Ectodermal cell (in vitro differentiated cells): ENCODE measurements around the gene KRT6B.
"Not testable (repeated sequence)": the region's sequence is repeated elsewhere in the genome, so short reads cannot be mapped to it uniquely, and the experiment has no call there.

Experiments used
- H3K27ac ChIP-seq: 2 replicates; pipeline ENCODE4 v1.7.0; 2013; ENCODE audit warnings: mild to moderate bottlenecking, low read depth, low read length; ENCODE audit not compliant: insufficient read depth, poor library complexity, severe bottlenecking
- H3K27me3 ChIP-seq: 2 replicates; pipeline ENCODE4 v1.7.0; 2013; ENCODE audit warnings: mild to moderate bottlenecking, low read length; ENCODE audit not compliant: insufficient read depth, control insufficient read depth, poor library complexity, severe bottlenecking
- H3K36me3 ChIP-seq: one replicate; pipeline ENCODE4 v1.7.0; 2013; ENCODE audit warnings: low read length; ENCODE audit not compliant: control insufficient read depth, insufficient read depth
- H3K4me1 ChIP-seq: one replicate; pipeline ENCODE4 v1.7.0; 2013; ENCODE audit warnings: low read length; ENCODE audit not compliant: control insufficient read depth, insufficient read depth
- H3K4me3 ChIP-seq: 2 replicates; pipeline ENCODE4 v1.7.0; 2013; ENCODE audit warnings: low read depth, low read length, control low read depth; ENCODE audit not compliant: insufficient read depth
- H3K9me3 ChIP-seq: 2 replicates; pipeline ENCODE4 v1.7.0; 2013; ENCODE audit warnings: mild to moderate bottlenecking, low read length, moderate library complexity; ENCODE audit not compliant: control insufficient read depth
- WGBS, 2 experiments: methylation state at CpG; one replicate each; pipeline ENCODE4 v1.1.7; 2013; ENCODE audit warnings: missing lambda C conversion rate in 2 of 2; 5-methylcytosine and 5-hydroxymethylcytosine counted together

The KRT6B gene

DNA sequence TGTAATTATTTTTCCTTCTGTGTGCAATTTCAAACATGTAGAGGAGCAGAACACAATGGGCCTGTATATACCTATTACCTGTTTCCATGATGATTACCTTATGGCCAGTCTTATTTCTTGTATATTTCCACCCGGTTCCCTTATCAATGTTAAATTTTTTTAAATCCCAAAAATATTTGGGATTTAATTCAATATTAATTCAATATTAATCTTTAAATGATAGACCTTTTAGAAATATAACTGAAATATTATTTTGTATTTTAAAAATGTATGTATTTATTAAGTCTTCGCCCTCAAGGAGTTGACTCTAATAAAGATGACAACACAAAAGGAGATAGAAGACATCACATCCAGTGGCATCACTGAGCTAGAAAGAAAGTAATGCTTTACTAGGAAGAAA, 22.3 kb upstream of the KRT6B start:
- no peaks in the 10 kb centered on the region for H3K4me1 ChIP-seq
- H3K27ac ChIP-seq = no peak overlapping the region
- WGBS, 2 experiments = 89 to 100% methylated on average over 1 to 2 of the region's 2 CpGs
- H3K27me3 ChIP-seq = no peaks in the 10 kb centered on the region
- H3K9me3 ChIP-seq = no peaks in the 10 kb centered on the region
- no peaks in the 10 kb centered on the region for H3K36me3 ChIP-seq
- no peak overlapping the region for H3K4me3 ChIP-seq

DNA sequence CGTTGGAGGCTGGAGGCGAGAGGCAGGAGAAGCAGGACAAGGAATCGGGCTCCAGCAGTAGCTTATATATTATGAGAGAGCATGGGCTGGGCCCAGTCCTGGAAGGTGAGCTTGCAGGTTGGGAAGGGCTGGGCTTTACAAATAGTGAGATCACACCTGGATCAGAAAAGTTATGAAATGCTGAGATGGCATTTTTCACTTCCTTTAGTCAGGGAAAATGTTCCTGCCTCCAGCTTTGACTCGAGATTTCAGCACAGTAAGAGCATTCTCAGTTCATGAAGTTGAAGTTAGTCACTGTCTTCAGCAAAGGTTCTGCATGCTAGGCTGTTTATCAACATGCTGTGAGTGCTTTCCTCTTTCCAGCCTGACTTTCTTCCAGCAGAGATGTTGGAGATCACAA, 21.8 kb upstream of the KRT6B start, which contains the start of gene KRT6C:
Gene KRT6C (minus strand): TSS at position 38 of the 400 bp plus-strand sequence. CDS start 68 bp downstream, outside the sequence.
- H3K4me3 ChIP-seq = no peak within 1 kb of the TSS

DNA sequence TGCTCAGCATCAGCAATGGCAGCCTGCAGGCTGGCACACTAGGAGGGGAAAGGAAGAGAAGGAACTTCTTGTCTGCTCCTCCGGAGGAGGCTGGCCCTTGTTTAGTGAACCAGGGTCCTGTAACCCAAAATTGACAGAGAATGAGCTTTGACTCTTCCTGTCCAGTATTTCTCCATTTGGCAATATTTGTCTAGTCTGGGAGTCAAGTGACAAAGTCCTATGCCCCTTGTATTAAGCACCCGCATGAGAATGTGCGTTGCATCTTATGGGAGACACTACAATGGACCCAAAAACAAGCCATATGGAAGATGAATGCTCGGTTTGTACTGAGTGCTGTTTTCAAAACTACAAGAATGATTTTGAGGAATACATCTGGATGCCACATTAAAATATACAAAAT, 17.9 kb upstream of the KRT6B start:
- Histone ChIP-seq H3K9me3 (no peaks in the 10 kb centered on the region), H3K4me3 (no peak overlapping the region), H3K27ac (no peak overlapping the region), H3K4me1 (no peaks in the 10 kb centered on the region), H3K36me3 (no peaks in the 10 kb centered on the region), H3K27me3 (no peaks in the 10 kb centered on the region)
- 77 to 80% methylated on average over 4 of the region's 4 CpGs for WGBS, 2 experiments

More for the DNA sequence above, 21.8 kb upstream of the KRT6B start, which contains the start of gene KRT6C:
- H3K27me3 ChIP-seq = no peaks in the 10 kb centered on the region
- no peak within 1 kb of the TSS for H3K27ac ChIP-seq
- H3K9me3 ChIP-seq = no peaks in the 10 kb centered on the region
- no peaks in the 10 kb centered on the region for H3K4me1 ChIP-seq
- 96 to 99% methylated on average over 4 of the region's 4 CpGs for WGBS, 2 experiments
- H3K36me3 ChIP-seq = no peaks in the 10 kb centered on the region

DNA sequence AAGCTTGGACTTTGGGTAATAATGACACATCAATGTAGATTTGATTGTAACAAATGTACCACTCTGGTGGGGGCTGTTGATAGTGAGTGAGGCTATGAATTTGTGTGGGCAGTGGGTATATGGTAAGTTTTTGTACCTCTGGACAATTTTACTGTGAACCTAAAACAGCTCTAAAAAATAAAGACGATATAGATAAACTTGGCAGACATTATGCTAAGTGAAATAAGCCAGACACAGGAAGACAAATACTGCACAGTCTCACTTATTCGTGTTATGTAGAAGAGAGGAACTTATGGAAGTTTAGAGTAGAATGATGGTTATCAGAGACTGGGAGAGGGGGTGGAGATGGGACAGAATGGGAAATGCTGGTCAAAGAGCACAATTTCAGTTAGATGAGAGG, 13.0 kb upstream of the KRT6B start:
- Histone ChIP-seq H3K36me3 (no peaks in the 10 kb centered on the region), H3K4me3 (no peak overlapping the region), H3K27me3 (no peaks in the 10 kb centered on the region), H3K4me1 (no peaks in the 10 kb centered on the region), H3K27ac (no peak overlapping the region), H3K9me3 (no peaks in the 10 kb centered on the region)
- 91 to 92% methylated on average over 2 of the region's 2 CpGs for WGBS, 2 experiments

DNA sequence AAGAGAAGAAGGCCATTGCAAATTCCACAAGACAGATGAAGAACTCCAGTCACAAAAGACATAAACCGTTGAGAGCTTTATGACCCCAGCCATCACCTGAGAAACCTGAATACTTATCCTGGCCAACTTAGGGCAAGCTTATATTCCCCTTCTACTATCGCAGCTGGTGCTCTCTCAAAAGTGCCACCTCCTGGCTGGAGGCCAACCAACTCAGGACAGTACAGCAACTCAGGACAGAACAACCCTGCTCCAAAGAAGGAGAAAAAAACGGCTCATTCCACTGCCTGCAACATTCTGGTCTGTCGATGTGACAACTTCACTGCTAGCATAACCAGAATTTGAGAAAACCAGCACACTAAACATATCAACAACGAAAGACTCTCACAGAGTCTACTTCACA, 9.7 kb upstream of the KRT6B start:
- H3K4me3 ChIP-seq = no peak overlapping the region
- 76 to 81% methylated on average over 5 of the region's 5 CpGs for WGBS, 2 experiments
- H3K27ac ChIP-seq = no peak overlapping the region
- no peaks in the 10 kb centered on the region for H3K9me3 ChIP-seq
- no peaks in the 10 kb centered on the region for H3K4me1 ChIP-seq
- H3K27me3 ChIP-seq = no peaks in the 10 kb centered on the region
- no peaks in the 10 kb centered on the region for H3K36me3 ChIP-seq

DNA sequence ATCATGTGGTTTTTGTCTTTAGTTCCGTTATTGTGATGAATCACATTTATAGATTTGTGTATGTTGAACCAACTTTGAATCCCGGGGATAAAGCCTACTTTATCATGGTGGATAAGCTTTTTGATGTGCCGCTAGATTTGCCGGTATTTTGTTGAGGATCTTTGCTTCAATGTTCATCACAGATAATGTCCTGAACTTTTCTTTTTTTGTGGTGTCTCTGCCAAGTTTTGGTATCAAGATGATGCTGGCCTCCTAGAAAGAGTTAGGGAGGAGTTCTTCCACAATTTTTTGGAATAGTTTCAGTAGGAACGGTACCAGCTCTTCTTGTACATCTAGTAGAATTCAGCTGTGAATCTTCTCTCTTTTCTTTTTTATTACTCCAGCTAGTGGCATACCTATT, 6.9 kb upstream of the KRT6B start:
- 90 to 97% methylated on average over 5 of the region's 5 CpGs for WGBS, 2 experiments
- H3K9me3 ChIP-seq = no peaks in the 10 kb centered on the region
- no peak overlapping the region for H3K27ac ChIP-seq
- H3K27me3 ChIP-seq = no peaks in the 10 kb centered on the region
- H3K36me3 ChIP-seq = no peaks in the 10 kb centered on the region
- no peaks in the 10 kb centered on the region for H3K4me1 ChIP-seq
- no peak overlapping the region for H3K4me3 ChIP-seq

DNA sequence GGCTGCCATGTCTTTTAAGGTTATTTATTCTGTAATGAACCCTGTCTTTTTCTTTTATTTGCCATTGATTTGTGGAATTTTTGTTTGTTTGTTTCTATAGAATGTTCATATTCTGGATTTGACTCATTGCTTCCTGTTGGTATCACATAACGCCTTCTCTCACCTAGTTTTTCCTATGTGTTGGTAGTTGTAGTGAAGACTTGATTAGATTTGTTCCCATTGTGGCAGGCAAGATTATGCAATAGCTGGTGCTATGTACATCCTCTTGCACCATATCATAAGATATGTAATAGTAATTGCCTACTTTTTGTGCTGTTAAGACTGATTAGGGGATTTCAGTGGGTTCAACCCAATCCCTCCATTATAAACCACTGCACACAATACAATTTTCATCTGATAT, 3.9 kb upstream of the KRT6B start:
- Histone ChIP-seq H3K4me3 (no peak overlapping the region), H3K9me3 (no peaks in the 10 kb centered on the region), H3K4me1 (no peaks in the 10 kb centered on the region), H3K27ac (no peak overlapping the region), H3K27me3 (no peaks in the 10 kb centered on the region), H3K36me3 (no peaks in the 10 kb centered on the region)
- 93% methylated on average over 1 of the region's 1 CpG; no CpG with 5 or more reads in 1 of the 2 experiments for WGBS, 2 experiments

DNA sequence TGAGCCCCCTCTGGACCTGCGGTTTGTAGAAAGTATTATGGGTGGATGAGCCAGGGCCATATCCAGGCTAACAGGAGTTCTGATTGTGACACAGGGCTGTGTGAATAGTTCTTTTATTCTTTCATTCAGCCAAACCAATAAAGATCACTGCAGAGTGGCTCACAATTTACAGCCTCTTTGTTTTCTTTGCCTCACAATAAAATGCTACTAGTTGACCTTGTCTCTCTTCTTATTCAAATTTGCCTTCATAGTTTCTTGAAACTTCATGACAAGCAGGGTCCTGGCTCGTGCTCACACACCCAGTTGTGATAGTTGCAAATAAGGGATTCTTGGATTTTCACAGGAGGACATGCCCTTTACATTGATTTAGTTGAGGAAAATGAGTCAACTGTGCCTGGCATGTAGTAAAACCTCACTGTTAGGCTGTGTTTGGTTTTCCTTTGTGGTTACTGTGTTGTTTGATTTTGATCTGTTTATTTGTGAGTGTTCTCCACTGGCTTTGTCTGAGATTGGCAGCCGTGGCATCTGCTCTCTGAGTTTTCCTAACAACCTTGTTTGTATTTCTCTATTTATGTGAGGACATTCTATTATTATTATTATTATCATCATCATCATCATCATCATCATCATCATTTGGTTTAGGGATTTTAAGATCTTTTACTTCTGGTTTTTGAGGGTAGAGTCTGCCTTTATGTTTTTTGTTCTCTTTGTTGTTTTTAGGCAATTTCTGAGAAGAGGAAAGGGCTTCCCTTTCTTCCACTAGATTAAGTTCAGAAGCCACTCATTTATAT, 2.7 kb upstream of the KRT6B start:
- H3K27ac ChIP-seq = no peak overlapping the region
- no peaks in the 10 kb centered on the region for H3K27me3 ChIP-seq
- no peak overlapping the region for H3K4me3 ChIP-seq
- H3K9me3 ChIP-seq = no peaks in the 10 kb centered on the region
- WGBS, 2 experiments = 32 to 36% methylated on average over 2 of the region's 3 CpGs
- no peaks in the 10 kb centered on the region for H3K4me1 ChIP-seq
- H3K36me3 ChIP-seq = no peaks in the 10 kb centered on the region

DNA sequence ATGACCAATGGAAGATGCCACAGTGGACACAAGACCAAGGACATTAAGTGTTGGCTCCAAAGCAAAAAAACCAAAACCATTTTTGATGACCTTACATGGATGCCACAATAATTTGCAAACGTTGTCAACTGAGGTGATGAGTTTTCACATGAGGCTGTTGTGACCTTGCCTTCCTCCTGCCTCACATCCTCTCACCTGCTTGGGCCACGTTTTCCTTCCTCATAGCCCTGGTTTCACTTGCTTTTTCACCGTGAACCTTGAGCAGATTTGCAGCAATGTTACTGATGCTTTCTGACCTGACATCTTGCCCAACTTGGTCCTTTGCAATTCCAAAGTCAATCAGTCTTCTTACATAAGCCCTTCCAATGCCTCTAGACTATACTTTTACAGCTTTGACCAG, 3.7 kb downstream of the KRT6B start:
- Histone ChIP-seq H3K4me1 (no peaks in the 10 kb centered on the region), H3K27ac (no peak overlapping the region), H3K36me3 (no peaks in the 10 kb centered on the region), H3K9me3 (no peaks in the 10 kb centered on the region), H3K27me3 (no peaks in the 10 kb centered on the region), H3K4me3 (no peak overlapping the region)
- 83 to 84% methylated on average over 3 of the region's 3 CpGs for WGBS, 2 experiments

DNA sequence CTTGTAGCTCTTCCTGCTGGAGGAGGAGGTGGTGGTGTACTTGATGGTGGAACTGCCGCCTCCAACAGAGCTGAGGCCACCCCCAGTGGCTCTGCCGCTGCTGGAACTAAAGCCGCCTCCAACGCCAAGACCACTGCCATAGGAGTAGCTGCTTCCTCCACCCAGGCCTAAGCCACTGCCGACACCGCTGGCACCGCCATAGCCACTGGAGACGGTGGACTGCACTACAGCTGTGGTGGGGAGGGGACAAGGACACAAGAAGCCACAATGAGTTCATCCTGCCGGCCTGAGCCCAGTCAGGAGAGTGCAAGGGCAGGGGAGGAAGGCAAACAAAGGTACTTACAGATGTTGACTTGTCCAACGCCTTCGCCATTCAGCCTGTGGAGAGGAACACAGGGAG, 4.8 kb downstream of the KRT6B start:
- H3K4me3 ChIP-seq, H3K4me1 ChIP-seq, H3K27me3 ChIP-seq, H3K27ac ChIP-seq, H3K9me3 ChIP-seq, H3K36me3 ChIP-seq: not testable (repeated sequence)
- WGBS, 2 experiments = 96 to 97% methylated on average over 11 of the region's 11 CpGs
